ENCODE results near the gene ZNF668. TPM values are rescaled to one million over a fixed set of nuclear protein-coding genes. Genes with fewer than 3 reads are reported as not detected.

ZNF668 gene
- total and polyA plus RNA-seq, 2 of the 8 experiments (the other 6 are each of a cell fraction or from before 2014, with no cell fraction given) = 14.0 to 14.3 TPM

DNA sequence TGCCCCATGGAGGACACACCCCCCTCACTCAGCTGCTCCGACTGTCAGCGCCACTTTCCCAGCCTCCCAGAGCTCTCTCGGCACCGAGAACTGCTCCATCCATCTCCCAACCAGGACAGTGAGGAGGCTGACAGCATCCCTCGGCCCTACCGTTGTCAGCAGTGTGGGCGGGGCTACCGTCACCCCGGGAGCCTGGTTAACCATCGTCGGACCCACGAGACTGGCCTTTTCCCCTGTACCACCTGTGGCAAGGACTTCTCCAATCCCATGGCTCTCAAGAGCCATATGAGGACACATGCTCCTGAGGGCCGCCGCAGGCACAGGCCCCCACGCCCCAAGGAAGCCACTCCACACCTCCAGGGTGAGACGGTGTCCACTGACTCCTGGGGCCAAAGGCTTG is 2.3 kb upstream of the ZNF668 start (continued):
- no peak for TF ChIP-seq KDM1A (IDR thresholded peaks at IDR 0.05; ENCODE audit: borderline replicate concordance, low read length)
